HUDEP-2 (cell line): ENCODE results near the gene TAF15.

Experiments
- DNase-seq, 76 experiments: peaks; one replicate each; lab custom pipeline; 2025; ENCODE audit not compliant: unreplicated experiment in 76 of 76; lab: John Stamatoyannopoulos, UW

The TAF15 gene

GRCh38 chr17:35812456-35812855 is 3.2 kb downstream of the TAF15 start:
- no peak for DNase-seq

GRCh38 chr17:35816723-35817122 is 7.4 kb downstream of the TAF15 start:
- no peak for DNase-seq

GRCh38 chr17:35817196-35817595 is 7.9 kb downstream of the TAF15 start:
- DNase-seq, result no peak

DNA sequence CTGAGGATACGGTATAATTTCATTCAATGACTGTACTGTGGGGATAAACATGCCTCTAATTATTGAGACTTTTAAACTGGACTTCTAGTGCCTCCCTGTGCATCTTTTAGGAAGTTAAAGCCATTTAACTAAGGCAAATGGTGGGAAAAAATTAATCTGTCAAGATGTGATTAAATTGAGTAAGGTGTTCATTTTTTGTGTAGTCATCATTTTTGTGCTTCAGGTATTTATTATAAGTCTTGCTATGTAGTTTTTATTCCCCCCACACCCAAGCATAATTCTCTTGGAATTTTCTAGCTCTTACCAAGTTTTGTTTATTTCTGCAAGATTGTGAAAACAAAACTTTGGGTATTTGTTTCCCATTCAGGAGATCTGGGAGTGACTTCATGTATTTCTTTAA is 10.2 kb downstream of the TAF15 start:
- DNase-seq, result no peak

- DNase-seq, result no peak
Measured at GRCh38 chr17:35821308-35821707, 12.0 kb downstream of the TAF15 start.

DNA sequence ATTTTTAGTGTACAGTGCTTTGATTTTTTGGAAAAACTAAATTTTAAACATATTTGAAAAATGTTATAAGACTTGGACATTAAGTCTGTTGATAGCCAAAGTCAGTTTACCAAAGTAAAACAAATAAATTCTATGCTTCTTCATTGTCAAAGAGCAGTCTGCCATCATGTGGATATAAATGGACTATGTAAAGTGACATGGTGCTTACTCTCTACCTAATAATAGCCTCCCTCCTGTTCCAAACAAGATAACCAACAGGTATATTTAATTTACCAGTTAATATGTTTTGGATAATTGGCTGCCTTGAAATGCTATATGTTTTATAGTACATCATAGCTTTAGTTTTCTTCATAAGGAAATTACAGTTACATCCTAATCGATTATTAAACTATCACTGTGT is 15.9 kb downstream of the TAF15 start:
- DNase-seq, result no peak

GRCh38 chr17:35841101-35841500 is 31.8 kb downstream of the TAF15 start:
- DNase-seq, result no peak

GRCh38 chr17:35841505-35841904 is 32.2 kb downstream of the TAF15 start:
- no peak for DNase-seq

- no peak for DNase-seq
Measured at GRCh38 chr17:35842239-35842638, 33.0 kb downstream of the TAF15 start.

GRCh38 chr17:35843698-35844097 is 34.4 kb downstream of the TAF15 start:
- DNase-seq, result no peak

DNA sequence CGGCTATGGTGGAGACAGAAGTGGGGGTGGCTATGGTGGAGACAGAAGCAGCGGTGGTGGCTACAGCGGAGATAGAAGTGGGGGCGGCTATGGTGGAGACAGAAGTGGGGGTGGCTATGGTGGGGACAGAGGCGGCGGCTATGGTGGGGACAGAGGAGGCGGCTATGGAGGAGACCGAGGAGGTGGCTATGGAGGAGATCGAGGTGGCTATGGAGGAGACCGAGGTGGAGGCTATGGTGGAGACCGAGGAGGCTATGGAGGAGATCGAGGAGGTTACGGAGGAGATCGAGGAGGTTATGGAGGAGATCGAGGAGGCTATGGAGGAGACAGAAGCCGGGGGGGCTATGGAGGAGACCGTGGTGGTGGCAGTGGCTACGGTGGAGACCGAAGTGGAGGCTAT is 35.3 kb downstream of the TAF15 start:
- DNase-seq, result no peak

GRCh38 chr17:35846055-35846809 is 36.9 kb downstream of the TAF15 start:
- DNase-seq, result no peak

DNA sequence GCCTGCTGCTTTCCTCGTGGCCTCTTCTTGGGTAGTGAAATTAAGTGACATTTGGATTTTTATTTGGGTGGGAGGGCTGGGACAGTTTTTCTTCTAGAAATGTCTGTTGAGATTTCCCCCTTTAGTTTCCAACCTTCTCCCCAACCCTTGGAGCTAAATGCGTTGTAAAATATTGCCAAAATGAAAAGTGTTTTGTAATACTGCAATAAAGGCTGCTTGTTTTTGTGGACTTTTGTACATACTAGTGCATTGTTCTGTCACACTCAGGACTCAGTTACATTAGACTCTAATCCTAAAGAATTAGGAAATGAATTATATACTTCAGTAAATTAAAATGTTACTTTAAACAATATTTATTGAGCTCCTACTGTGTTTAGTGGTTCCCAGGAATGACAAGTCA is 37.7 kb downstream of the TAF15 start:
- no peak for DNase-seq

DNA sequence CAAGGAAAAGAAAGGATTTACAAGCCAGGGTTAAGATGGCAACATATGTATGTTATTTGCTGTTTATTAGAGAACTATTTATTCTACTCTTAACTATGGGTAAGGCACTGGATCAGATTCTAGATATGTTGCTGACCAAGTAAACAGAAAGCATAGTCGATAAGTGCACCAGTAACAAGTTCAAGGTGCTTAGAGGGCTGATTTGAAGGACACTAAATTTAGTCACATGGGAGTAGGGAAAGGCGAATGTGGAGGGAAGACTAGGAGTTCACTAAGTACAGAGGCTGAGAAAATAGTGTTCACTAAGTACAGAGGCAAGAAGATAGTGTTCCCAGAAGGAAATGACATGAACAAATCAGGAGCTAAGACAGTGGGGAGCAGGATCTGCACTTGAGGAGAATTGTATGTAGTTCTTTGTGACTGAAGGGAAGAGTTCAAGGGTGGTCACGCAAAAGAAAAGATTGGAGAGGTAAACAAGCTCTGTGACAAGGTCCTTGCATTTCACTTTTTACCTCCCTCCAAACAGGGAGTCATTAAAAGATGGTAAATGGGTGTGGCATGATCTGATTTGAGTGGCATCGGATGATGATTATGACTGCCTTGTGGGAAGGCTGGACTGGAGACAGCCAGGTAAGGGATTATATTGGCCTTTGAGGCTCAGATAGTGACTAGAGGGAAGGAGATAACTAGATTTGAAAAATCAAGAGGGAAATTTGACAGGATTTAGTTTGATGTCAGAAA is 38.5 kb downstream of the TAF15 start:
- no peak for DNase-seq

GRCh38 chr17:35849469-35850348 is 40.4 kb downstream of the TAF15 start:
- DNase-seq, result peak in 57 of 76 experiments; percentile 2 to 66 (median 27)

DNA sequence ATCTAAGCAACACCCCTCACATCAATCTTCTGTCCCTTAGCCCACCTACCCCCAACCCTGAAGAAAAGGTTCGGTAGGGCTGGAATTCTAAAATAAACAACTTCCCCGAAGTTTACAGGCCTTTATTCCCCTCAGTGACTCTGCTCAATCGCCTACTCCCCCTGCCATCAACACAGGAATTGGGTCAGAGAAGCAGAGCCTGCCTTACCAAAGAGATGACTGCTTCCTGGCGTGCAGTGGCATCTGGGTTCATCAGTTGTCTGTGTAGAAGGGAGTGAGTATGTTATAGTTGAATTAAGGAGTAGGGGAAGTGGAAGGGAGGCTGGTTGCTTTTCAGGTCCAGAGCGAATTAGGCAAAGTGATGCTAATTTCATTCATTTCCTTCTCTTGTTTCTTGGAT is 46.7 kb downstream of the TAF15 start:
- no peak for DNase-seq

- DNase-seq, result no peak
Measured at GRCh38 chr17:35856603-35857002, 47.3 kb downstream of the TAF15 start.

DNA sequence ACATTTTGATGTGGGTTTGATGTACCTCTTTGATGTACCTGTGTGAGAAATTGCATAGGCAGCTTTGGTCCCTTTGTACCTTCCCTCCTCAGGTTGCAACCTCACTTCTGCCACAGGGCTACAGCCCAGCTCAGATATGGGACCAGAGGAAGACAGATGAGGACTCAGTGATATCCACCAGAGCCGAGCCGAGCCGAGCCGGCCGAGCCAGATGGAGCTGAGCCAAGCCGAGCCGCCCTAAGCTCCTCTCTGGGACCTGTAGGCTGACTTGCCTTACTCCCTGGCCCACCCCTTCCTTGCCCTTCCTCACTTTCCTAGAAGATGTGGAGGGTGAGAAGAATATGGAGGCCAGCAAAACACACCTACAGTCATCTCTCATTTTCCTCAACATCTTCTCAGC is 55.6 kb downstream of the TAF15 start:
- no peak for DNase-seq

DNA sequence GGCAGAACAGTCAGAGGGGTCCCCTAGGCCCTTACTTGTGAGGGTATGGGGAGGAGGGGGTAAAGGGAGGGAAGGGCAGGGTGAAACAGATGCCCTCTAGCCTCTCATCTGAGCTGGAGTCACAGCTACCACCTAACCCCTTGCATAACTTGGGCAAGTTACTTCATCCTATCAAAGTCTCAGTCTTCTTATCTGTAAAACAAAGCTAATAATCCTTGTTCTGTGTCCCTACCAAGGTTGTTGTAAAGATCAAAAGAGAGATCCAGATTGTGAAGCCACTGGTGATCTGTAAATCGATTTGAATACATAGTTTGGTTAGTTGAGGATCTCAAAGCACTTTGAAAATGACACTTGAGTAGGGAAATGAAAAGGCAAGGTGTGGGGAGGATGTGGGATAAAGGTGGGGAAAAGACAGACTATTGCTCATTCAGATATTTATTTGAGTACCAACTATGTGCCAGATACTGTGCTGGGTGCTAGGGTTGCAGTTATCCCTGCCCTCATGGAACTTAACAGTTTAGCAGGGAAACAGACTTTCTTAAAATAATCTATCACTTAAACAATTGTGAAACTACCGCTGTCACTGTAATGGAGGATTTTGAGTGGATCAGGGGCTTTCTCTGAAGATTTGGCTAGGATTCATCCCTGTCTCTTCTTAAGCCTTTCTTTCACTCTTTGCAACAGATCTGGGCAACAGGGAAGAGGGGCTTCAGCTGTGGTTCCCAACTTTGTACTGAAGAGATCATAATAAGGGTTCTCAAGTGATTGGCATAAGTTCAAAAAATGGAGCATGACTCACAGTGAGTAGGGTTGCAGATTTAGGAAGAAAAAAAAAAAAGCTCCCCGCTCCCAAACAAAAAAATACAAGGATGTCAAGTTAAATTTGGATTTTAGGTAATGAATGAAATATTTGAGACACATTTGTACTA is 56.4 kb downstream of the TAF15 start:
- DNase-seq, result peak in 1 of 76 experiments; percentile 2

DNA sequence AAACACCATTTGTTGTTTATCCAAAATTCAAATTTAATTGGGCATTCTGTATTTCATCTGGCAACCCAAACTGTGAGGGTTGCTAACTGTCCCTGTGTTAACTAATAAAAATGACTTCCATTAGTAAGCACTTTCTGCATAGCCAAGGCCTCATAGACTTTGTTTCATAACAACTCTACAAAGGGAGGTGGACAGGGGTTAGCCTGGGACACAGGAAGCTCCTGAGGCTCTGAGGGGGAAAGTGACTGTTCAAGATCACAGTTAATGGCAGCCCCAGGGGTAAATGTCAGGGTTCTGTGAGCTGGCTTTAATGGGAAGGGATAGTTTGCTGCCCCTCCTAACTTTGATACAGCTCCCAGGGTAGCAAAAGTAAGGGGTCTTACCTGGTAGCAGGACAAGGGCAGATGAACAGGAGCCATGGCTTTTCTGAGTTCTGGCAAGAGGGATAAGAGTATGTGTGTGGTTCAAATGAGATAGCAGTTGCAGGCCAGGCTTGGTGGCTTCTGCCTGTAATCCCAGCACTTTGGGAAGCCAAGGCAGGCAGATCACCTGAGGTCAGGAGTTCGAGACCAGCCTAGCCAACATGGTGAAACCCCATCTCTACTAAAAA is 57.2 kb downstream of the TAF15 start:
- no peak for DNase-seq
